Natural killer cell (primary cell): Measurements from ENCODE around the gene AP3M1. TPM values are rescaled to one million over a fixed set of nuclear protein-coding genes. Genes with fewer than 3 reads are reported as not detected.
A peak's percentile ranks its signal among the peaks of the same experiment; 100 is the strongest.

Source experiments
- ATAC-seq, 3 donors: fragments of 150-1000 bp in 2 of 3; fragments of 200-7000 bp in 1 of 3; cut with Tn5 transposase; 1 replicate in 1 of 3; 2 replicates in 2 of 3; pipeline ENCODE4 v1.10.0; 2021; ENCODE audit warnings: mild to moderate bottlenecking in 2 of 3, moderate library complexity in 2 of 3
- DNase-seq, 2 donors: peaks; one replicate each; pipeline versions ENCODE4 v3.0.0 to v3.0.0-alpha.2; 2013 to 2021; ENCODE audit warnings: mixed read lengths in 1 of 2
- H3K27ac ChIP-seq: one replicate; pipeline ENCODE4 v1.5.1; 2013; ENCODE audit warnings: mild to moderate bottlenecking, low read length
- H3K27me3 ChIP-seq: one replicate; pipeline ENCODE4 v1.6.1; 2013; ENCODE audit warnings: low read length; ENCODE audit not compliant: control insufficient read depth, insufficient read depth
- H3K36me3 ChIP-seq: one replicate; pipeline ENCODE4 v1.6.1; 2013; ENCODE audit warnings: low read length; ENCODE audit not compliant: control insufficient read depth, insufficient read depth
- H3K4me1 ChIP-seq: one replicate; pipeline ENCODE4 v1.6.1; 2013; ENCODE audit warnings: low read length; ENCODE audit not compliant: control insufficient read depth, insufficient read depth
- H3K4me3 ChIP-seq: one replicate; pipeline ENCODE4 v1.5.1; 2013; ENCODE audit warnings: low read length
- H3K9me3 ChIP-seq: one replicate; pipeline ENCODE4 v1.6.1; 2013; ENCODE audit warnings: low read length; ENCODE audit not compliant: control insufficient read depth, insufficient read depth
- H3K27ac Mint-ChIP-seq, 2 donors: one replicate each; pipeline ENCODE4 v1.8.0; 2022; ENCODE audit warnings: mild to moderate bottlenecking in 2 of 2, mixed read lengths in 2 of 2, moderate library complexity in 1 of 2
- H3K27me3 Mint-ChIP-seq, 2 donors: one replicate each; pipeline ENCODE4 v1.8.0; 2022; ENCODE audit warnings: low read depth in 2 of 2, mixed read lengths in 2 of 2
- H3K36me3 Mint-ChIP-seq: one replicate; pipeline ENCODE4 v1.8.0; 2022; ENCODE audit warnings: mixed read lengths
- H3K4me1 Mint-ChIP-seq, 2 donors: one replicate each; pipeline ENCODE4 v1.8.0; 2022; ENCODE audit warnings: mixed read lengths in 2 of 2
- H3K4me3 Mint-ChIP-seq: one replicate; pipeline ENCODE4 v1.8.0; 2022; ENCODE audit warnings: mild to moderate bottlenecking, moderate library complexity, mixed read lengths
- H3K9me3 Mint-ChIP-seq, 2 donors: one replicate each; pipeline ENCODE4 v1.8.0; 2022; ENCODE audit warnings: mixed read lengths in 2 of 2
- WGBS: methylation state at CpG from one replicate; pipeline ENCODE4 v1.1.7; 2013; ENCODE audit warnings: missing lambda C conversion rate; ENCODE audit not compliant: insufficient coverage; 5-methylcytosine and 5-hydroxymethylcytosine counted together
- intact Hi-C: fragments of 100-400 bp; cut with micrococcal nuclease; formaldehyde crosslinking; loops from one replicate; pipeline ENCODE4 v1.14.2; 2022
- total RNA-seq, 4 donors: library from RNA; stranded (reverse); fragments of 120-200 nt in 1 of 4; gene quantifications; one replicate each; pipeline versions ENCODE4 v1.2.3 to v1.2.4, GENCODE V29; 2013 to 2022
- TF ChIP-seq, protein P1 (sequence below): fragments of 200-600 bp; IDR thresholded peaks from one replicate; pipeline ENCODE4 v1.8.0; 2022; ENCODE audit warnings: antibody characterized with exemption

AP3M1 gene
- total RNA-seq, 3 donors from 2014 or later (not counting 1 experiment from before 2014, with no cell fraction given), result 40.6 to 48.8 (median 41.5) TPM

DNA sequence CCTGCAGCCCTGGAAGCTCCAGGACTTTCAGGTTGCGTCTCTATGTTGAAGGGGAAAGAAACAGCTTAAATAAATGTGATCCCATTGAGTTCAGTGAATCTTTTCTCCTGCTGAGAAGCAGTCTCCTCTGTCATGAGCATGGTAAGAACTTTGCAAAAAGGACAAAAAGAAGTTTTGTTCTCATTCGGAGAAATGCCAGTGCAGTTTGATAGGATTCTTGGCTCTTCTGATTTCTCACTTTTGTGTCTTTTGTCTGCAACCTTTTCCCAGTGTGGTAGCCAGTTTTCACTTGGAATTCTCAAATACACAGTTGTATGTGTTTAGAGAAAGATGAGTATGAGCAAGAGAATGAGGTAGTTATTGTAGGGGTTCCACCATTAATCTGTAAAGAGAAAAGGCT lies 64.3 kb downstream of the AP3M1 start:
- H3K9me3 Mint-ChIP-seq, result no peaks in the 10 kb centered on the region
- peaks cover 8 to 22% of the 10 kb centered on the region in 2 donors for H3K4me1 Mint-ChIP-seq
- H3K4me3 Mint-ChIP-seq, result no peak overlapping the region
- no peaks in the 10 kb centered on the region for H3K27me3 ChIP-seq
- no peak overlapping the region for H3K27ac ChIP-seq
- DNase-seq, result no peak
- H3K4me3 ChIP-seq, result no peak overlapping the region
- H3K4me1 ChIP-seq, result no peaks in the 10 kb centered on the region
- peak overlapping the region; percentile 60 to 85 for H3K27ac Mint-ChIP-seq
- intact Hi-C loops, result no loop called here
- ATAC-seq, result no peak
- 91% methylated on average over 2 of the region's 2 CpGs for WGBS
- peaks cover 22% of the 10 kb centered on the region for H3K36me3 Mint-ChIP-seq
- no peaks in the 10 kb centered on the region for H3K9me3 ChIP-seq
- no peaks in the 10 kb centered on the region for H3K27me3 Mint-ChIP-seq
- TF ChIP-seq, protein P1, sequence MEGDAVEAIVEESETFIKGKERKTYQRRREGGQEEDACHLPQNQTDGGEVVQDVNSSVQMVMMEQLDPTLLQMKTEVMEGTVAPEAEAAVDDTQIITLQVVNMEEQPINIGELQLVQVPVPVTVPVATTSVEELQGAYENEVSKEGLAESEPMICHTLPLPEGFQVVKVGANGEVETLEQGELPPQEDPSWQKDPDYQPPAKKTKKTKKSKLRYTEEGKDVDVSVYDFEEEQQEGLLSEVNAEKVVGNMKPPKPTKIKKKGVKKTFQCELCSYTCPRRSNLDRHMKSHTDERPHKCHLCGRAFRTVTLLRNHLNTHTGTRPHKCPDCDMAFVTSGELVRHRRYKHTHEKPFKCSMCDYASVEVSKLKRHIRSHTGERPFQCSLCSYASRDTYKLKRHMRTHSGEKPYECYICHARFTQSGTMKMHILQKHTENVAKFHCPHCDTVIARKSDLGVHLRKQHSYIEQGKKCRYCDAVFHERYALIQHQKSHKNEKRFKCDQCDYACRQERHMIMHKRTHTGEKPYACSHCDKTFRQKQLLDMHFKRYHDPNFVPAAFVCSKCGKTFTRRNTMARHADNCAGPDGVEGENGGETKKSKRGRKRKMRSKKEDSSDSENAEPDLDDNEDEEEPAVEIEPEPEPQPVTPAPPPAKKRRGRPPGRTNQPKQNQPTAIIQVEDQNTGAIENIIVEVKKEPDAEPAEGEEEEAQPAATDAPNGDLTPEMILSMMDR, result no peak
- H3K36me3 ChIP-seq, result peaks cover 42% of the 10 kb centered on the region

DNA sequence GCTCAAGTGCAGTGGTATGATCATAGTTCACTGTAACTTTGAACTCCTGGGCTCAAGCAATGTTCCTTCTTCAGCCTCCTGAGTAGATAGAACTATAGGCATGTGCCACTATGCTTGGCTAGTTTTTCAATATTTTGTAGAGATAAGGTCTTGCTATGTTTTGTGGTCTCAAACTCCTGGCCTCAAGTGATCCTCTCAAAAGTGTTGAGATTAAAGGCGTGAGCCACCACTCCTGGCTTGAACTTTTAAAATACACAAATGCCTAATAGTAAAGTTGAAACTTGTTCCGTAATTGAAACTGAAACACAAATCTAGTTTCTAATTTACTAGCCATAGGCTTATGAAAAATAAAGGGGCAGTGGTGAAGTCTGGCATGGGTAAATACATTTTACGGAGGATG lies 65.7 kb downstream of the AP3M1 start:
- Histone ChIP-seq H3K9me3 (no peaks in the 10 kb centered on the region), H3K4me1 (no peaks in the 10 kb centered on the region), H3K36me3 (peaks cover 31% of the 10 kb centered on the region), H3K27me3 (no peaks in the 10 kb centered on the region), H3K27ac (peak overlapping the region; percentile 14), H3K4me3 (no peak overlapping the region)
- Mint-ChIP-seq H3K27ac (peak overlapping the region; percentile 72 to 85), H3K4me1 (peaks cover 22 to 36% of the 10 kb centered on the region in 2 donors), H3K9me3 (no peaks in the 10 kb centered on the region), H3K36me3 (peaks cover 16% of the 10 kb centered on the region), H3K27me3 (no peaks in the 10 kb centered on the region), H3K4me3 (peak overlapping the region; percentile 13)
- DNase-seq, result no peak
- TF ChIP-seq, protein P1, result no peak
- intact Hi-C loops, result no loop called here
- peak; percentile 31 to 43 (median 41) for ATAC-seq
- WGBS, result no CpG with 5 or more reads among the region's 3 CpGs

DNA sequence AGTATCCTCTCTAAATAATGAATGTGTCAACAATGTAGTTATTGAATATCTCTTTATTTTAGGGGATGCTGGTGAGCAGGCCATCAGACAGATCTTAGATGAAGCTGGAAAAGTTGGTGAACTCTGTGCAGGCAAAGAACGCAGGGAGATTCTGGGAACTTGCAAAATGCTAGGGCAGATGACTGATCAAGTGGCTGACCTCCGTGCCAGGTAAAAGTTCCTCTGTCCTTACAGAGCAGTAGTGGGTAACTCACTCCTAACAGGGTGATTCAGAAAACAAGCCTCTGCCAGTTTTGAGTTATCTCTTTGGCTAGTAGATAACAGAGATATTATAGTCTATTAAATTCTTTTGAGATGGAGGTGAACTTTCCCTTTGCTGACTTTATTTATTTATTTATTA lies 67.3 kb downstream of the AP3M1 start:
- no peaks in the 10 kb centered on the region for H3K9me3 ChIP-seq
- no peaks in the 10 kb centered on the region for H3K27me3 ChIP-seq
- H3K27me3 Mint-ChIP-seq, result no peaks in the 10 kb centered on the region
- DNase-seq (no peak), ATAC-seq (no peak)
- H3K4me3 Mint-ChIP-seq, result no peak overlapping the region
- intact Hi-C loops, result no loop called here
- TF ChIP-seq, protein P1, result no peak
- no peak overlapping the region for H3K4me3 ChIP-seq
- no peaks in the 10 kb centered on the region for H3K9me3 Mint-ChIP-seq
- no peak overlapping the region for H3K27ac ChIP-seq
- 100% methylated on average over 2 of the region's 2 CpGs for WGBS
- H3K4me1 Mint-ChIP-seq, result peaks cover 37 to 52% of the 10 kb centered on the region in 2 donors
- H3K27ac Mint-ChIP-seq, result peak overlapping the region in 1 of 2 donors; percentile 27
- H3K36me3 ChIP-seq, result peaks cover 18% of the 10 kb centered on the region
- peaks cover 6% of the 10 kb centered on the region for H3K4me1 ChIP-seq
- no peaks in the 10 kb centered on the region for H3K36me3 Mint-ChIP-seq
